Medulla oblongata (tissue), 1 donor: ENCODE measurements around the gene CD99L2.

ENCODE experiments used
- DNase-seq: peaks from one replicate; pipeline ENCODE4 v3.0.0-alpha.2; 2015; ENCODE audit errors: extremely low spot score

CD99L2 gene

DNA sequence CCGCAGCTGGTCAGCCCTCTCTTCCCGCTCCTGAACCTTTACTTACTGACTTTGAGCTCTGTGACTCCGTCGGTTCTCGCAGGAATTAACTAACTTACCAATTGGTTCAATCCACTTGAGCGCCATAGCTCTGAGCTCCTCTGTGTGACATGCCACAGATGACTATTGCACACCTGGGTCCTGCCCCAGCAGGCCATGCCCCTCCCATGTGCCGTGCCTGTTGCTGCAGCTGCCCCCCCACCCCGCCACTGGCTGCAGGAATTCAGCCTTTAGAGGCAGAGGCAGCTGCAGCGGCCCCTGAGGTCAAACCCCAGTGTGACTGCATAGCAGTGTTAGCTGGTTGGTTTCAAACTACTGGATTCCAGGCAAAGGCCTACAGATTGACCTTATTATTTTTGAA lies 134.7 kb downstream of the CD99L2 start:
- no peak for DNase-seq

- DNase-seq: no peak
Observed at GRCh38 chrX:150763303-150763797, 135.1 kb downstream of the CD99L2 start.

DNA sequence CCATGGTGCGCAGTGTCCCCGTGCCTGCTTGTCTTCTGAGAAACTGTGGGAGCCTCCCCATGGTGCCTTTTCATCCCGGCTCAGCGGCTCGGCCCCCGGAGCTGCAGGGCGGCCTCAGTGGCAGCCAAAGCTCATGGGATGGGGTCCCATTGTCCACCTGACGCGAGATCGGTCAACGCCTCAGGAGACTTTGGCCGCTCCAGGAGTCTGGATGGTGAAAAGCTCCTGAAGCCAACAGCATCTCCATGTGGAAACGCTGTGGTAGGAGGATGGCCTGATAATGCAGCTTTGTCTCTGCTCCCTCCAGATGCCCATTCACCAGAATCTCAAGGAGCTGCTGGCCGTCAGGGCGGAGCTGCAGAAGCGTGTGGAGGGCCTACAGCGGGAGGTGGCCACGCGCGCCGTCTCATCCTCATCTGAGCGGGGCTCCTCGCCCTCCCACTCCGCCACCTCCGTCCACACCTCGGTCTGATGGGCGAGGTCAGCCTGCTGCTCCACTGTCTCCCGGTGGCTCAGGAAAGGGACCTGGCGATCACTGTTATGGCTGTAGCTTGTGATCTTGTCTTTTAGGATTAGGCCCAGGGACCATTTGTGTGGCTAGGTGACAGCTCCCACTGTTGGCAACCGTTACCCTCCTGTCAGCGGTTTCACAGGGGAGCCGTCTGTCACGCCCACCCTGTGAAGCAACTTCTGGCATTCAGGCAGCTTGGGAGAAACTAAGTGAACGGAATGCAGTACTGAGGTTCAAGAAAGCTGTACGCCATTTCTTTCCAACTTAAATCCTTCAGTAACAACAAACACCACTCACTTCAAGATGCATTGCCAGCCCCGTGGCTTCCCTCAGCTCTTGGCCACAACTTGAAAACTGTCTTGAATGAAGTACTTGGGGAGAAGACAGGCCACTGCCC lies 136.0 kb downstream of the CD99L2 start:
- peak; percentile 11 for DNase-seq

DNA sequence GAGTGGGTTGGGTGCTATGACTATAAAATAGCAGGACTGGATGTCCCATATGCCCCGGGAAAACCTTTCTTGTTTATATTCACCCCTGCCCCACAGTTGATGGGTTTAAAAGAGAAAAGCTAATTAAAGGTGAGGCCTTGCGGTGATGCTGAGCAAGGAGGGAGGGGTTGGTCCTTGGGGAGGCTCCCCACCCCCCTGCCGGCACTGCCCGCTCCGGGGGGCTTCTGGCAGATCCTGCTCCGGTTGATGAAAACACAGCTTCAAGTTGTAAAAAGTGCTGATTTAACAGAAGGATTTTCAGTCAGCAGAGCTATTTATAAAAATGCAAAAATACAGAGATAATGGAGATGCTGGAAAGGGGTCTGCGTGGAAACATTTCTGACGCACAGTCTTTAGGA lies 136.7 kb downstream of the CD99L2 start:
- DNase-seq: no peak

- no peak for DNase-seq
Observed at GRCh38 chrX:150761176-150761818, 137.2 kb downstream of the CD99L2 start.

DNA sequence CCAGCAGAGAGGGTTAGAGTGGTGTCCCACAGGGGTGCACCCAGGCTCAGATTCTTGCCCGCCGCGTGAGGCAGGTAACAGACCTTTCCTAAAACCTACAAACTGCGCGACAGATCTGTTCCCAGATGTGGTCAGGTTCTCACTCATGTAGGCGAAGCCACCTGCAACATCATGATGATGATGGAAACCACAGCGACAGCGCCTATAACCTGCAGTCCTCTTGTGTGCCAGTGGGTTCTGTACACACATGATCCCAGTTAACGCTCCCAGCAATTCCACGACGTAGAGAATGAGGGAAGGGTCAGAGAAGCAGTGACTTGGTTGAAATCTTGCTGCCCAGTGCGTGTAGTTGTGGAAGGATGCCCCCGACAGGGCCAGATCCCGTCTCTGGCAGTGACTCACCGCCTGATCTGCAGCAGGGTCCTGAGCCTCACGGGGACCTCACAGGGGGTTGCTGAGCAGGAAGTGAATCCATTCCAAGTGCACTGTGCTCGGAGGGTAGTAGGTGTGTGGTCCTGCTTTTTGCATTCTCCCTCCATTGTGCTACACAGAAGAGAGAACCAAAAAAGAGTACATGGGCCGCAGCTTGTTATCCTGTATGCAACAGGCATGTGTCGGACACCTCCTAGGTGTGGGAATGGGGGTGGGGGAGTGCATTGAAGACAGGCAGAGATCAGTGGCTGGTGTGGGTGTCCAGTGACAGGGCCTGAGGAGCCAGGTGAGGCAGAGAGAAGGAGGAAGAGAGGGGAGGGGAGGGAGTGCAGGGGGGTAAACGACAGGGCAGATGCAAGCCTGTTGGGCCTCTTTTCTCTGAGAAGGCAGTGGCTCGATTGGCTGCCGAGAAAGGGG lies 138.7 kb downstream of the CD99L2 start:
- DNase-seq: no peak

GRCh38 chrX:150757371-150757770 lies 141.1 kb downstream of the CD99L2 start:
- no peak for DNase-seq

DNA sequence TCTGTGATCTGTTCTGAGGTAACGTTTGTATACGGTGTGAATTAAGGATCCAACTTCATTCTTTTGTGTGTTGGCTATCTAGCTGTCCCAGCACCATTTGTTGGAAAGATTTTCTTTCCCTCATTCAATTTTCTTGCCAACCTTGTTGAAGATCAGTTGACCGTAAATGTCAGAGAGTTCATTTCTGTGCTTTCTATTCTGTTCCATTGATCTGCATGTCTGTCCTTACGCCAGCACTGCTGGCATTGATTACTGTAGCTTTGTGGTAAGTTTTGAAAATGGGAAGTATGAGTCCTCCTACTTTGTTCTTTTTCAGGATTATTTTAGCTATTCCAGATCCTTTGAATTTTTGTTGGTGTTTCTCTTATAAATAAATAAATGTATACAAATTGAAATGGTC lies 144.5 kb downstream of the CD99L2 start:
- no peak for DNase-seq

- DNase-seq: no peak
Observed at GRCh38 chrX:150753357-150753756, 145.1 kb downstream of the CD99L2 start.

GRCh38 chrX:150752124-150752523 lies 146.3 kb downstream of the CD99L2 start:
- DNase-seq: no peak

GRCh38 chrX:150736475-150736874 lies 162.0 kb downstream of the CD99L2 start:
- peak; percentile 17 for DNase-seq

DNA sequence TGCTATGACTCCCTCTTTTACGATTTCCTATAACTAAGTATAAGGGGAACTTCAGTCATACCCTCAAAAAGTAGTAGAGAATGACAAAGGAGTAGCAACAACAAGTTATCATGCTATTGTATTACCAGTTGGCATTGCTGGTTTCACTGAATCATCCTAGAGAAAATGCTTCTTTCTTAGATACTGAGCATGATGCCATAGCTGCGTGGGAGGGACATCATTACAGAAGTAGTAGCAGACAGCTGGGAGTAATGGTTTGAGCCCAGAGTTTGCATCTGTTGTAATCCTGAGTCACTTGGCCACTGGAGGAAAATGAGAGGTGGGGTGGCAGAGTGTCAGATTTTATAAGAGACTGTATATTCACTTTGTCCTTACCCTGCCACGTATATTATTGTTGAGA lies 166.7 kb downstream of the CD99L2 start:
- DNase-seq: no peak

- DNase-seq: no peak
Observed at GRCh38 chrX:150730719-150731118, 167.7 kb downstream of the CD99L2 start.

GRCh38 chrX:150729956-150730355 lies 168.5 kb downstream of the CD99L2 start:
- DNase-seq: no peak

DNA sequence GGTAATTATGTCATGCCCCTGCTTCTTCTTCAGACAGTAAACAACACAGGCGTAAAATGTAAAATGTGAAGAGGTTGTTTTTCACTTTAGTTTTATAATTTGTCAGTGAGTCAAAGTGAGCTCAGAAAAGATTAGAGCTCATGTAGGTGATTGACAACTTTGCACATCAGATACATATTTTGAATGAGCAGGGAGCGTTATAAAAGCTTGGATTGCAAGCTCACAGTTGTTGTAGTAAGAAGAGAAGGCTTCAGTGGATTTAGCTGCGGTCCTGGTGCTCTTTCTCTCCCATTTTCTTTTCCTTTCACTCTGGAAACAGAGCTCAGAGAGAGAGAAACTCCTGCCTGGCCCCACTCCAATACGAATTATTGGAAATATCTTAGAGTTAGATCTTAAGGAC lies 178.8 kb downstream of the CD99L2 start:
- DNase-seq: no peak
